HG02623 (cell line): ENCODE measurements around the gene NID2.

Source experiments
- ATAC-seq: cut with Tn5 transposase; IDR thresholded peaks from one replicate; pipeline ENCODE4 v1.9.1; 2021; ENCODE audit warnings: moderate library complexity; ENCODE audit not compliant: unreplicated experiment

NID2 gene

GRCh38 chr14:52054678-52055077 is 14.2 kb downstream of the NID2 start:
- no peak for ATAC-seq

DNA sequence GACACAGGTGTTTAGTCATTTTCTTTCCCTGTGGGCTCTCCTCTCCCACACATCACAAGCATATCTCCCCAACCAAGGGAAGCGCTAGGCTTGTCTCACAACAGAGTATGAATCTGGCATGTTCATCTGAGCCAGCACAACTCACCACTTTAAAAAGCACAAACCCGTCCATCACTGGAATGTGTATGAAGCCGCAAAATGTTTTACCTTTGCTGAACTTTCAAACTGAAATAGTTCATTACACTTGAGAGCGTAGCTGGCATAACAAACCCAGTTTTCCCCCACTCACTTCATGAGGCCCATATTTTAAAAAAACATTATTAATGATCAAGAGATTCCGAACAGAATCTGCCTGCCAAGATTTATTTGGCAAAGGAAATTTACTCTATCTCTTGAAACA is 15.8 kb downstream of the NID2 start:
- ATAC-seq = no peak

DNA sequence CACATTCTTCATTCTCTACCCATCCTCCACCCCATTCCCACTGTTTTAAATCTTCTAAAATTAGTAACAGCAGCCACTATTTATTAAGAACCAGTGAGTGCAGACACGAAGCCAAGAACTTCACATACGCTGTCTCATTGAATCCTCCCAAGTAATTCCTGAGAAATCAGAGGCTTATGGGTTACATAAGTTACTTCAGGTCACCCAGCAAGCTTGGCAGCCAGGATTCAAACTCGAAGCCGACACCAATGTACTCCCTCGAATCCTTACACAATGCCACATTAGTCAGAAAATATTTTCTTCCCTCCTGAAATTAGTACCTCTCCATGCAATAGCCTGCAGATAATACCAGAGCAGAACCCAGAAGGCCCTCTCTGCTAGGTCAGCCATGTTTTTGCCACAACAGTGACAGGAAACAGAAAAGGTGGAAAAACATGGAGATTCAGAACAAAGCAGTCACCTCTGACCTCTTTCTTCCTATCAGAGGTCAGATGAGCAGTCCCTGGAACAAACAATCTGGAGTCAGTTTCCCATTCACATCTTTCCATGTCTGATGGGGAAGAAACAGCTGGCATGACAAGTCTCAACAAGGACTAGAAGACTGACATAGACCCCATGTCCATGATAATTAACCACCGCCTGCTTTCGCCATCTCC is 16.4 kb downstream of the NID2 start:
- no peak for ATAC-seq

DNA sequence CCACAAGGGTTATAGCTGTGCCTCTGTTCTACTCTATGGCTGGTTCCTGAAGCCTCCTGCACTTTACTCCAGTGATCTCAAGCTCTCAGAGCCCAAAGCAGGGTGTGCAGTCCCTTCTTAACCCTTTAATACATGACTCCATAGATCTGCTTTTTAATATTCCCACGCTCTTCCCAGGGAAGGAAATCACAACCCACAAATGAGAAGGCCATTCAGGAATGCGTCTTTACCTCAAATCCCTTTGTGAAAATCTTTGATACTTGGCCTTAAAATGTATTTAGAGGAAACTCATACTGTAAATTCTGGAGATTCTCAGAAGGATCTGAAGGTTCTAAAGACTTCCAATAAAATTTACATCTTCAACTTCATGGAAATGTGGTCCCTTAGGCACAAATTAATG is 17.0 kb downstream of the NID2 start:
- no peak for ATAC-seq

GRCh38 chr14:52051251-52051650 is 17.6 kb downstream of the NID2 start:
- ATAC-seq = no peak

GRCh38 chr14:52049721-52050588 is 18.9 kb downstream of the NID2 start:
- no peak for ATAC-seq

- no peak for ATAC-seq
These were observed 19.6 kb downstream of the NID2 start for GRCh38 chr14:52049271-52049670.

DNA sequence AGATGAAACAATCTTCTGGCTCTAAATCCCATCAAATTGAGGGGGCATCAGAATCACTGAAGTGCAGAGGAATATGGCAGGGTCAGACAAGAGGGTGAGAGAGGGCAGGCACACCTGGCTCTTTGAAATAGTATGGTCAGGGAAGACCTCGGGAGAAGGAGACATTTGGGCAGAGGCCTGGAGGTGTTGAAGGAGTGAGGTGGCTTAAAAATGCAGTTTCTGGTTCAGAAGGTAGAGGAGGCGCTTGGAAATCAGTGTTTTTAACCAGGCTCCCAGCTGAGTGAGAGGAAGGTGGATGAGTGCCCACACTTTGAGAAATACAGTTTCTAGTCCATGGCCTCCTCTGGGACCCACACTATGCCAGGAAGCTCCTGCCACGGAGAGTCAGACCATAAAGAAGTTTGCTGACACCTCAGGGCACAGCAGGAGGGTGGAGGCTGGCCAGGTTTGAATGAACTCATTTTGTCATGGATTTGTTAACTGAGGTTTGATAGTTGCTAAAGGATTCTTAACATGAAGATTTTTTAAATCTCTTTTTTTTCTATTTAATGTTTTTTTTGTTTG is 20.1 kb downstream of the NID2 start:
- no peak for ATAC-seq

DNA sequence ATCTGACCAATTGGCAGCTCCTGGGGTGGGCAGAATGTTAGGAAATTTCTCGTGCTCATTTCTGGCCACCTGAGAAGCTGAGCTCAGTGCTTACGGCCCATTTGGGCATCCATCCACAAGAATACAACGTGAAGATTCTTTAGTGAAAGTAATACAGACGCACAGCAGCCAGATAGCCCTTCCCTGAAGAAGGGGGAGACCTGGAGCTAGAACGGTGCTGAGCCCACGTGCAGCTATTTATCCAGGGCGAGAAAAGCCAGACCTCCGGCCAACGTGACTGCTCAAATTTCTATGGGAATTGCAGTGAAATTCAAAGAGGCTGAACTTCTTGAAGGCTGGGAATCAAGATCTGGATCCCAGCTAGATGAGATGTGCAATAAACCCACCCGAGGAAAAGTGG is 20.7 kb downstream of the NID2 start:
- no peak for ATAC-seq

DNA sequence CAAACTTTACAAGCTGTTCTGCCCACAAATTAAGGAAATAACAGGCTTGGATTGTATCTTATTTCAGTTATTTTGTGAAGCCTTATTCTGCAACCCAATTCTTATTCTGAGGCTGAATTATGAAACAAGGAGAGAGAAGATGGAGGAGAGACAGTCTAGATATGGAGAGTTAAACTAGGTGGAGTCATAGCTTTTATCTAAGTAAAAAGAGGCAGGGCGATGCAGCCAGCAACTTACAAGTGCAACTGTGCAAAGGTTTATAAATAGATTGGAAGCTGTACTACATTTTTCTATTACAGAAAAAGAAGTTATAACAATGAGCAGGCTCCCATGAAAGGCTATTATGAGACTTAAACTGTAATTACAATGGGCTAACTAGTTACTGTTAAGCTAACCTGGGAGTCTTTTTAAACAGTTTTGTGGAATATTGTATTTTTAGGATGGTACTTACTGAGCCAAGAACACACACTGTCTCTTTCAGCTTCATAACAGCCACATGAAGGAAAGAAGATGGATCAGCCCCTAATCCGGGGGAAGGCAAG is 22.4 kb downstream of the NID2 start:
- no peak for ATAC-seq

- ATAC-seq = no peak
These were observed 23.9 kb downstream of the NID2 start for GRCh38 chr14:52044791-52045522.

DNA sequence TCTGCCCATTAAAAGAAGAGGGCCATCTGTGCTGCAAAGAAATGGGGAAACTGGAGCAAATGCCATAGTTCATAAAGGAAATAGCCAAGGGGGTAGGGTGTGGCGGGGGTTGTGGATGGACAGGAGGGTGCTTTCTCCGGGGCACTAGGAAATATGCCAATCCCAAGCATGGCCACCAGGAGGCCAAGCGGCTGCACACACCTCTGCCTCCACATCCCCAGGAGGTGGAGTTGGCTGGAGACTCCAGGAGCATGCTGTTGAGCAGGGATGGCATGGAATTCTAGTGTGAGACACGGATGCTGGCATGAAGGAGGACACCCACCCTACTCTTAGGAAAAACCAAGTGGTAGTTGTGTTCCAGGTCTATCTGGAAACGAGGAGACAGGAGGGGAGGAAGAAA is 25.2 kb downstream of the NID2 start:
- no peak for ATAC-seq

GRCh38 chr14:52042371-52043289 is 26.2 kb downstream of the NID2 start:
- no peak for ATAC-seq

DNA sequence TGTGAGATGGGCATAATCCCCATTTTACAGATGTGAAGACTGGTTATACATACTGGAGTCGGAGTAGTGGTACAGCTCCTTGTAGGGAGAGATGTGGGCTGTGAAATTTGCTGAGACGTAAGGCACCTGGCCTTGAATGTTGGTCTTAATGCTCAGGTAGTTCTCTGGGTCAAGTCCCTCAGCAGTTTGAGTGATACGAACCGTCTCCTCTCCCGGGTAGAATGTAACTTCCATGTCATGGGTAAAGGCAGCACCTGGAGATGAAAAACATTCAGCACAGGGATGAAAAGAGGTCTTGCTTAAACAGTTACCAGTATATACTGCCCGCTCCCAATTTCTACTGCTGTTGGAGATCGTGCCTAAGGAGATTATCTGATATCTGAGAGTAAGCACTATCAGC is 28.3 kb downstream of the NID2 start:
- ATAC-seq = no peak

GRCh38 chr14:52039124-52039815 is 29.6 kb downstream of the NID2 start:
- ATAC-seq = no peak

DNA sequence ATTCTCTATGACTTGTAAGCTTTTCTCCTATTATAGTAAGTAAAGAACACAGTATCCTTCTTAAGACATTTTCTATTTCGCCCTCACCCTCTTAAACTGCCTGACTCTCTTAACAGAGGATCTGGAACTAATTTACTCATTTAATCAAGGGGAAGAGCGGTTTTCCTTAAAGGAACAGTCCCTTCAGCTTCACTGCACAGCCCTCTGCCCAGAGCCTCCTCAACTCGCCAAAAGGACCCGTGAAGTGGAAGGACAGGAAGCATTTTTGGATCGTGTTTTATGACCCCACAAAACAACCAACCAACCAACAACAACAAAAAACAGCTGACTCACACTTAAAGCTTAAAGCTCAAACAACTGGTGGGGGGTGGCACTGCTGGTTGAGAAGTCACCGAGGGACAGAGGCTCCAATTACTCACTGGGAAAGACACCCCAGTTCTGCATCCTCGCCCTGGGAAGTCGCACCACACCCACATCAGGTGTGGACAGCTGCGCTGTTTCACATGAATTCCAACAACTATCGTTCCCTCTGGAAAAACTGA is 35.7 kb downstream of the NID2 start:
- no peak for ATAC-seq

DNA sequence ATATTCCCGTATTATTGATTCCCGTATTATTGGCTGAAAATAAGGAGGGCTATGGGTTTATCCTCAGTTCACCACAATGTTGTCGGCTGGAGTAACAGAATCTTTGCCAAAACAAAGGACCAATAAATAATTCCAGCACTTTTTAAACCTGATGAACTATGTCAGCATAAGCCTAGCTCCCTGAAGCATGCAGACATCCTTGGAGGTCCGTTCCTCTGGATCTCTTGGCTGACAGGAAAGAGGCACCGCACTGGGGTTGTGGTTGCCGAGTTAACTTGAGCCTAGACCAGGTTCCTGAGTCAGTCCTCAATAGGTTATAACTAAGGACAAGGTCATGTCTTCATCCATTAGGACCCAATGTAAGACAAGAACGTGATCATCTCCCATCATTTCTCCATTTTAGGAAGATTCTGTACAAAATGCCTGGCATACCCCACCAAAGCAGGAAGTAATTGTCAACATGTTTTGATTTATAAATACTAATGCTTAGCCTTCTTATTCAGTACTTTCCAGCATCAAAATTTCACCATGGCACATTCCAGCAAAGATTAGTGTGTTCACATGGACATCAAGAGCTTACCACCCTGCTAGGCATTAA is 36.6 kb downstream of the NID2 start:
- no peak for ATAC-seq

DNA sequence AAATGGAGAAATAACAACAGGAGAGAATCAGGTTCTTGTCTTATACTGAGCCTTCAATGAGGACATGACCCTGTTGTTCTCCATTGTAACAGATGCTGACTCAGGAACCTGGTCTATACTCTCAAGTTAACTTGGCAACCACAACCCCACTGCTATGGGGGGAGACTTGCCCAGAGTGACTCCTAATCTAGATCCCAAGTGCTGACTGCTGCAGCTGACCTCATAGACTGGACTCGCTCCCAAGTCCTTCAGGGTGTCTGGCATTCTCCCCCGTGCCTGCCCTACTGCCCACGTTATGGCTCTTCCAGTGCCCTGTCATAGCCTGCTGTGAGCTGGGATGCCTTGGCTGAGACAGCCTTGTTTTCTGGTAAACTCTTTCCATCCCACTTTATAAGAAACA is 37.1 kb downstream of the NID2 start:
- no peak for ATAC-seq

DNA sequence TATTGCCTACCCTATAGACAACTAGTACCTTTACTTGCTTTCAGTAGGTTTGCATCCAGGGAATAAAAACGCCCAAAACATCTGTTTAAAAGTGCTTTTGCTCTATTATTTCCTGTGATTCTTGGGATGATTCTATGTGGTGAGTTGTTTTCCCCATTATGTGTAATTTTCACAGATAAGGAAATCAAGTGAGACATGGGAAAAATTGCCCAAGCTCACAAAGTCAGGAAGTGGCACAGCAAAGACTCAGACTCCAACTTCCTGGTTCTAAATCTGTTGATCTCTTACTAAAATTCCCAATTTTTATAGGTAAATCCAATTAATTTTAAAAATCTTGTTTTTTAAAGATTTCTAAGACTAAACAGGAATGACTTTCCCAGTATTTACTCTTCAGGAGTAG is 39.0 kb downstream of the NID2 start:
- ATAC-seq = no peak
